Pons (tissue), 1 donor: Measurements from ENCODE around the gene SMAD5.

ENCODE experiments used
- DNase-seq: peaks from one replicate; pipeline ENCODE4 v3.0.0-alpha.2; 2016; ENCODE audit warnings: low spot score

The SMAD5 gene

DNA sequence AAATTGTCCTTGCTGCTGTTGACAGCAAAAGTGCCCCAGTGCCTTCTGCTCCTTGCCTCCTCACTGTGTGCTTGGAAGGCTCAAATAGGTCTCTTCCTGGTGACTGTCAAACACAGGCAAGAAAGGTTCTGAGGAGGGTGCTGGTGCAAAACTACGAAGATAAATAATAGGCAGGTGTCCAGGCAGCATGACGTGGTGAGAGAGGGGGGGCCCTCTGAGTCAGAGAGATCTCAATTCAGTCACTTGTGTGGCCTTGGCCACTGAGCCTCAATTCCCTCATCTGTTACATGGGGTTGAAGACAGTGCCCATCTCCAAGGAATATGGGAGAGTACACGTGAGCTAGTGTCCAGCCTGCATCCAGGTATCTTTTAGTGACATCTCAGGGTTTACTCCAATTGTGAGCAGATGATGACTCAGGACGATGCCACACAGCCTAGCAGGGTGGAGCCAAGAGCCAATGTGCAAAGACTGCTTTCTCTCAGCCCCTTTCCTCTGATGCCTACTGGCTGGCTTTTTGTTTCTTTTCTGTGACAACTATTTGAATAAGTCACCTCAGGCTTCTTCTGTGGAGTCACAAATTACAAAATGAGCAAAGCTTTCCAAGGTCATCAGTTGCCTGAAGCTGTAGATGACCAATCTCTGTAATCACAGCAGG lies 90.1 kb downstream of the SMAD5 start:
- DNase-seq, result no peak

GRCh38 chr5:136225796-136226195 lies 93.2 kb downstream of the SMAD5 start:
- no peak for DNase-seq

GRCh38 chr5:136226401-136226800 lies 93.8 kb downstream of the SMAD5 start:
- no peak for DNase-seq

- DNase-seq, result no peak
Measured at GRCh38 chr5:136228136-136228757, 95.6 kb downstream of the SMAD5 start.

GRCh38 chr5:136230176-136230575 lies 97.5 kb downstream of the SMAD5 start:
- no peak for DNase-seq

DNA sequence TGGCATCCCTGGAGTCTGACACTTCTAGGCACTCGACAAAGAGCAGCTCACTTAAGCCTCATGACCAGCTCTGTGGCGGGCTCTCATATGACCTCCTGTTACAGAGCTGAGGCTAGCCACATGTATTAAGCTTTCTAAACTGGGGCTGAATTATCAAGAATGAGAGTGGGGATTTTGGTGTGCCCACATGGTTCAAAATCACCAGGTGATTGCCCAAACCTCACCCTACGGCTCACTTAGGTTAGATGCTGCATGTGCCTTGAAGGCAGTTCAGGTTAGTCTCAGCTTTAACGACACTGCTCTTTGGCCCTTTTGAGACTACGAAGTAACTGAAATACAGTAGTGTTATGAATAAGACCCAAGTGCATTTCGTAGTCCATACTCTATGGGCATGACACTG lies 99.7 kb downstream of the SMAD5 start:
- no peak for DNase-seq
